HEK293 (cell line): Measurements from ENCODE around the gene LRRC4C.

Experiments used
- CTCF ChIP-seq: fragments of 450-650 bp; formaldehyde crosslinking; IDR thresholded peaks from 2 replicates; pipeline ENCODE4 v1.5.1; 2016; ENCODE audit warnings: missing biosample characterization, missing genetic modification characterization
- ZNF146 ChIP-seq: fragments of 450-650 bp; formaldehyde crosslinking; IDR thresholded peaks from 2 replicates; pipeline ENCODE4 v1.5.1; 2016; ENCODE audit warnings: missing biosample characterization, missing genetic modification characterization
- ZNF404 ChIP-seq: fragments of 450-650 bp; formaldehyde crosslinking; IDR thresholded peaks from 2 replicates; pipeline ENCODE4 v1.5.1; 2017; ENCODE audit warnings: missing biosample characterization, missing genetic modification characterization
- ZNF423 ChIP-seq: fragments of 450-650 bp; formaldehyde crosslinking; IDR thresholded peaks from 2 replicates; pipeline ENCODE4 v1.5.1; 2016; ENCODE audit warnings: missing biosample characterization, missing genetic modification characterization
- ZNF704 ChIP-seq: fragments of 450-650 bp; formaldehyde crosslinking; IDR thresholded peaks from 2 replicates; pipeline ENCODE4 v1.5.1; 2016; ENCODE audit warnings: missing biosample characterization, missing genetic modification characterization

DNA sequence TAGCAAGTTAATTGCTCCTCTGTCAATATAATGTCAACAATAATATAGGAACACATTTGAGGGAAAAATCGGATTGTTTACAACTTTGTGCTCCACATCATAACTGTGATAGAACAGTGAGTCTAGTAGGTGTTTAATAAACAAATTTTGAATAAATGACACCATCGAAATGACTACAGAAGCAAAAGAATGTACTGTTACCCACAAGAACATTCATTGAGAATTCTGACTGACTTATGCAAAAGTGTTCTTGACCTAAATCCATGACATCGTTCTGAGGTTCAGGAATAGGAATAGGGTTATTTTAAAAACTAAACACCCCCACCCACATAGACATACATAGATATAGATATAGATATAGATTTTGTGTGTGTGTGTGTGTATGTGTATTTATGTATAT lies 8.4 kb downstream of the LRRC4C start:
- TF ChIP-seq CTCF (tag by site-specific recombination) (no peak), ZNF404 (tag by site-specific recombination) (no peak), ZNF423 (no peak), ZNF704 (tag by site-specific recombination) (no peak), ZNF146 (tag by site-specific recombination) (no peak)
